ENCODE measurements around the gene PHF21B. TPM values are rescaled to one million over a fixed set of nuclear protein-coding genes. Genes with fewer than 3 reads are reported as not detected.
"Not testable (repeated sequence)": the region's sequence is repeated elsewhere in the genome, so short reads cannot be mapped to it uniquely, and the experiment has no call there.

PHF21B gene
- total RNA-seq, 1 donor from 2014 or later = 6.7 TPM

GRCh38 chr22:45055936-45056335, 46.1 kb upstream of the PHF21B start:
- Histone ChIP-seq H3K79me2 (ENCODE audit: low read depth) (no peaks in the 10 kb centered on the region), H3K9ac (no peak overlapping the region), H3F3A (ENCODE audit: low read depth) (peaks cover 3% of the 10 kb centered on the region), H3K27me3 (no peaks in the 10 kb centered on the region), H3K4me2 (no peak overlapping the region), H3K4me3 (no peak overlapping the region), H3K27ac (no peak overlapping the region), H4K20me1 (ENCODE audit: low read depth) (no peaks in the 10 kb centered on the region), H3K9me3 (ENCODE audit: low read depth) (no peaks in the 10 kb centered on the region), H2AFZ (replicated peaks) (no peak overlapping the region), H3K36me3 (no peaks in the 10 kb centered on the region), H3K4me1 (peaks cover 18% of the 10 kb centered on the region)
- no peak overlapping the region for H3K27ac Mint-ChIP-seq
- peaks cover 2% of the 10 kb centered on the region for H3K9me3 Mint-ChIP-seq
- H3K27me3 Mint-ChIP-seq (ENCODE audit: insufficient read depth, low read depth) = peaks cover 11% of the 10 kb centered on the region
- H3K4me1 Mint-ChIP-seq = no peaks in the 10 kb centered on the region
- no peaks in the 10 kb centered on the region for H3K36me3 Mint-ChIP-seq
- no peak for DNase-seq (ENCODE audit: low spot score)
- no peak for TF ChIP-seq EZH2 (IDR thresholded peaks at IDR 0.05)
- TF ChIP-seq, protein P1, sequence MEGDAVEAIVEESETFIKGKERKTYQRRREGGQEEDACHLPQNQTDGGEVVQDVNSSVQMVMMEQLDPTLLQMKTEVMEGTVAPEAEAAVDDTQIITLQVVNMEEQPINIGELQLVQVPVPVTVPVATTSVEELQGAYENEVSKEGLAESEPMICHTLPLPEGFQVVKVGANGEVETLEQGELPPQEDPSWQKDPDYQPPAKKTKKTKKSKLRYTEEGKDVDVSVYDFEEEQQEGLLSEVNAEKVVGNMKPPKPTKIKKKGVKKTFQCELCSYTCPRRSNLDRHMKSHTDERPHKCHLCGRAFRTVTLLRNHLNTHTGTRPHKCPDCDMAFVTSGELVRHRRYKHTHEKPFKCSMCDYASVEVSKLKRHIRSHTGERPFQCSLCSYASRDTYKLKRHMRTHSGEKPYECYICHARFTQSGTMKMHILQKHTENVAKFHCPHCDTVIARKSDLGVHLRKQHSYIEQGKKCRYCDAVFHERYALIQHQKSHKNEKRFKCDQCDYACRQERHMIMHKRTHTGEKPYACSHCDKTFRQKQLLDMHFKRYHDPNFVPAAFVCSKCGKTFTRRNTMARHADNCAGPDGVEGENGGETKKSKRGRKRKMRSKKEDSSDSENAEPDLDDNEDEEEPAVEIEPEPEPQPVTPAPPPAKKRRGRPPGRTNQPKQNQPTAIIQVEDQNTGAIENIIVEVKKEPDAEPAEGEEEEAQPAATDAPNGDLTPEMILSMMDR (IDR thresholded peaks at IDR 0.05) = no peak
- TF ChIP-seq EZH2phosphoT487 (IDR thresholded peaks at IDR 0.05) = no peak
- no peak overlapping the region for H3K4me3 Mint-ChIP-seq

GRCh38 chr22:45053571-45053970, 43.8 kb upstream of the PHF21B start:
- H3K4me3 Mint-ChIP-seq = no peak overlapping the region
- Histone ChIP-seq H3K9ac (no peak overlapping the region), H3F3A (ENCODE audit: low read depth) (peaks cover 3% of the 10 kb centered on the region), H3K4me2 (peak overlapping the region; percentile 10), H3K36me3 (no peaks in the 10 kb centered on the region), H4K20me1 (ENCODE audit: low read depth) (no peaks in the 10 kb centered on the region), H3K4me3 (no peak overlapping the region), H2AFZ (replicated peaks) (no peak overlapping the region), H3K4me1 (peaks cover 31% of the 10 kb centered on the region), H3K27ac (no peak overlapping the region), H3K27me3 (no peaks in the 10 kb centered on the region), H3K9me3 (ENCODE audit: low read depth) (no peaks in the 10 kb centered on the region), H3K79me2 (ENCODE audit: low read depth) (no peaks in the 10 kb centered on the region)
- H3K27ac Mint-ChIP-seq = no peak overlapping the region
- peaks cover 14% of the 10 kb centered on the region for H3K4me1 Mint-ChIP-seq
- H3K36me3 Mint-ChIP-seq = no peaks in the 10 kb centered on the region
- H3K27me3 Mint-ChIP-seq (ENCODE audit: insufficient read depth, low read depth) = peaks cover 14% of the 10 kb centered on the region
- DNase-seq (ENCODE audit: low spot score) = no peak
- peaks cover 2% of the 10 kb centered on the region for H3K9me3 Mint-ChIP-seq
- TF ChIP-seq EZH2phosphoT487 (IDR thresholded peaks at IDR 0.05) (no peak), EZH2 (IDR thresholded peaks at IDR 0.05) (no peak)
- TF ChIP-seq, protein P1 (IDR thresholded peaks at IDR 0.05) = no peak

DNA sequence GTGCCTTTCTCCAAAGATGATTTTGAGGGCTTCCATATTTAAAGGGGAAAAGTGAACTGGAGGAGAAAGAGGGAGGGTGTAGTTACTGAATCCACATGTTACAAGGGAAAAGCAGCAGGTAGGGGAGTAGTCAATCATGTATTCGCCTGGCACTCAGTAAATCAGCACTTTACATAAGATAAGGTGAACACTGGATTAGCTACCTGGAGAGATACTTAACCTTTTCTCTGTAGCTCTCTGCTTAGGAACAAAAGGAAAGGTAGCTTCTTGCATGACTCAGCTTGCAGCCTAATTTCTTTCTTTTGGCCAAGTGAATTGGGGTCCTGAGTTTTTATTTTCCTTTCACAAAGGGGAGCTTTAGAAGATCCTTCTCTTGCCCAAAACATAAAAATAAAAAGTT, 43.3 kb upstream of the PHF21B start:
- no peaks in the 10 kb centered on the region for H3K36me3 ChIP-seq
- H3K9ac ChIP-seq = no peak overlapping the region
- H3F3A ChIP-seq (ENCODE audit: low read depth) = peaks cover 3% of the 10 kb centered on the region
- no peaks in the 10 kb centered on the region for H3K79me2 ChIP-seq (ENCODE audit: low read depth)
- peaks cover 15% of the 10 kb centered on the region for H3K27me3 Mint-ChIP-seq (ENCODE audit: insufficient read depth, low read depth)
- H3K4me3 ChIP-seq = no peak overlapping the region
- no peaks in the 10 kb centered on the region for H4K20me1 ChIP-seq (ENCODE audit: low read depth)
- H3K4me1 ChIP-seq = peaks cover 31% of the 10 kb centered on the region
- no peak for TF ChIP-seq EZH2phosphoT487 (IDR thresholded peaks at IDR 0.05)
- TF ChIP-seq, protein P1 (IDR thresholded peaks at IDR 0.05) = no peak
- no peak for TF ChIP-seq EZH2 (IDR thresholded peaks at IDR 0.05)
- H3K27me3 ChIP-seq = no peaks in the 10 kb centered on the region
- H3K9me3 Mint-ChIP-seq = peaks cover 2% of the 10 kb centered on the region
- DNase-seq (ENCODE audit: low spot score) = no peak
- H3K27ac Mint-ChIP-seq = no peak overlapping the region
- no peaks in the 10 kb centered on the region for H3K9me3 ChIP-seq (ENCODE audit: low read depth)
- no peaks in the 10 kb centered on the region for H3K36me3 Mint-ChIP-seq
- H3K4me1 Mint-ChIP-seq = peaks cover 15% of the 10 kb centered on the region
- H3K4me3 Mint-ChIP-seq = no peak overlapping the region
- peak overlapping the region; percentile 10 for H3K4me2 ChIP-seq
- no peak overlapping the region for H2AFZ ChIP-seq (replicated peaks)
- H3K27ac ChIP-seq = no peak overlapping the region

DNA sequence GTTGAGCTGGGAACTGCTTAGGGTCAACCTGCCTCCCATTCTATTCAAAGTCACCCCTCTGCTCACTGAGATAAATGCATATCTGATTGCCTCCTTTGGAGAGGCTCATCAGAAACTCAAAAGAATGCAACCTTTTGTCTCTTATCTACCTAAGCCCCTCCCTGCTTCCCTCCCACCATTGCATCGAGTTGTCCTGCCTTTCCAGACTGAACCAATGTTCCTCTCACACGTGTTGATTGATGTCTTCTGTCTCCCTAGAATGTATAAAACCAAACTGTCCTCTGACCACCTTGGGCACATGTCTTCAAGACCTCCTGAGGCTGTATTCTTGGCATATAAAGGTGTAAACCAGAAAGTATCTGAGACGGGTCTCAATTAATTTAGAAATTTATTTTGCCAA, 42.9 kb upstream of the PHF21B start:
- Mint-ChIP-seq H3K27me3 (ENCODE audit: insufficient read depth, low read depth) (peaks cover 15% of the 10 kb centered on the region), H3K4me1 (peaks cover 15% of the 10 kb centered on the region)
- H3K27ac Mint-ChIP-seq; H3K27ac ChIP-seq; H3K36me3 Mint-ChIP-seq; H3K27me3 ChIP-seq; H3K9ac ChIP-seq; H2AFZ ChIP-seq (replicated peaks); H3K4me3 Mint-ChIP-seq; H3F3A ChIP-seq (ENCODE audit: low read depth); H3K9me3 ChIP-seq (ENCODE audit: low read depth); H3K36me3 ChIP-seq; H4K20me1 ChIP-seq (ENCODE audit: low read depth); H3K79me2 ChIP-seq (ENCODE audit: low read depth); H3K9me3 Mint-ChIP-seq; H3K4me3 ChIP-seq: not testable (repeated sequence)
- Histone ChIP-seq H3K4me2 (peak overlapping the region; percentile 1), H3K4me1 (peaks cover 31% of the 10 kb centered on the region)
- DNase-seq (ENCODE audit: low spot score) = peak; percentile 24

Measured in neural progenitor cell (in vitro differentiated cells).